Omental fat pad (tissue), 4 donors: ENCODE measurements around the gene XIRP1. TPM values are rescaled to one million over a fixed set of nuclear protein-coding genes. Genes with fewer than 3 reads are reported as not detected.

Experiments used
- ATAC-seq: fragments of 150-250 bp; one replicate; pipeline ENCODE4 v1.9.1; 2016; ENCODE audit warnings: mild to moderate bottlenecking, moderate library complexity; ENCODE audit not compliant: low FRiP score
- DNase-seq: peaks from one replicate; pipeline ENCODE4 v3.0.0-alpha.2; 2019; ENCODE audit warnings: low spot score
- total RNA-seq, 4 donors: library from RNA; depleted of rRNA; stranded (reverse); fragments of >200 nt; gene quantifications; one replicate each; pipeline ENCODE4 v1.1.0, GENCODE V29; 2016
- TF ChIP-seq, protein P1 (sequence below), 3 donors: fragments of 450-650 bp; IDR thresholded peaks; one replicate each; pipeline ENCODE4 v1.5.1; 2016 to 2017; ENCODE audit warnings: antibody characterized with exemption in 3 of 3, mild to moderate bottlenecking in 3 of 3, moderate library complexity in 2 of 3

The XIRP1 gene
- total RNA-seq, 4 donors from 2014 or later: 0.65 to 2.0 TPM; not detected in 2

DNA sequence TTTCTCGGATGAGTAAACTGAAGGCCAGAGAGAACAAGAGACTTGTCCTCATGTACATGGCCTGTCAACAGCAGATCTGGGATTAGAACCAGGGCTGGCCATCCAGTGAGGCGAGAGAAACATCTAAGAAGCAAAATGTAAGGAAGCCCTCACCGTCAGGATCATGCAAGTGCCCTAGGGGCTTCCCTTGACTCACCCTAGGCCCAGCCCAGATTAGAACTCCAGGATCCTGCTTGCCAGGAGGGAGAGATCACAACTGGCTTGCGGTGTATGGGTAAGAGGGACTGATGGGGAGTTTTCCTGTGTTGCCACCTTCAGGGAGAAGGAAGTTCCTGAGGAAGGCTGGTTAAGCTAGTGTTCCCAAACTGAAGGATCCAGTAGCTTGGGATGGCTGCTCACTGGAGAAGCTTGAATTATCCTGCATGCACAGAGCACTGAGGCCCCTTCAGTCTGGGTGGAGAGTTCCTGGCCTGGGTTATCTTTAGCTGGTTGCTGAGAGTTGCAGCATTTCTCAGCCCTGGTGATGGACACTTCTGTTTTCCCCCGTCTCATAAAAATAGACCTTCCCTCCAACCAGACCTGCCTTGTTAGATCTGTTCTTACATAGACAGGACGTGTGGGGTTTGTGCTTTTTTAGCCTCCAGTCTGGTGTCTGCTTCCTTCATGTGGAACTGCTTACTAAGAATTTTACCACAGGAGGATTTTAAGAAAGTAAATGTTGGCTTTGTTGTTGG is 28.2 kb upstream of the XIRP1 start:
- DNase-seq (no peak), ATAC-seq (no peak)
- TF ChIP-seq, protein P1, sequence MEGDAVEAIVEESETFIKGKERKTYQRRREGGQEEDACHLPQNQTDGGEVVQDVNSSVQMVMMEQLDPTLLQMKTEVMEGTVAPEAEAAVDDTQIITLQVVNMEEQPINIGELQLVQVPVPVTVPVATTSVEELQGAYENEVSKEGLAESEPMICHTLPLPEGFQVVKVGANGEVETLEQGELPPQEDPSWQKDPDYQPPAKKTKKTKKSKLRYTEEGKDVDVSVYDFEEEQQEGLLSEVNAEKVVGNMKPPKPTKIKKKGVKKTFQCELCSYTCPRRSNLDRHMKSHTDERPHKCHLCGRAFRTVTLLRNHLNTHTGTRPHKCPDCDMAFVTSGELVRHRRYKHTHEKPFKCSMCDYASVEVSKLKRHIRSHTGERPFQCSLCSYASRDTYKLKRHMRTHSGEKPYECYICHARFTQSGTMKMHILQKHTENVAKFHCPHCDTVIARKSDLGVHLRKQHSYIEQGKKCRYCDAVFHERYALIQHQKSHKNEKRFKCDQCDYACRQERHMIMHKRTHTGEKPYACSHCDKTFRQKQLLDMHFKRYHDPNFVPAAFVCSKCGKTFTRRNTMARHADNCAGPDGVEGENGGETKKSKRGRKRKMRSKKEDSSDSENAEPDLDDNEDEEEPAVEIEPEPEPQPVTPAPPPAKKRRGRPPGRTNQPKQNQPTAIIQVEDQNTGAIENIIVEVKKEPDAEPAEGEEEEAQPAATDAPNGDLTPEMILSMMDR (IDR thresholded peaks at IDR 0.05): no peak

DNA sequence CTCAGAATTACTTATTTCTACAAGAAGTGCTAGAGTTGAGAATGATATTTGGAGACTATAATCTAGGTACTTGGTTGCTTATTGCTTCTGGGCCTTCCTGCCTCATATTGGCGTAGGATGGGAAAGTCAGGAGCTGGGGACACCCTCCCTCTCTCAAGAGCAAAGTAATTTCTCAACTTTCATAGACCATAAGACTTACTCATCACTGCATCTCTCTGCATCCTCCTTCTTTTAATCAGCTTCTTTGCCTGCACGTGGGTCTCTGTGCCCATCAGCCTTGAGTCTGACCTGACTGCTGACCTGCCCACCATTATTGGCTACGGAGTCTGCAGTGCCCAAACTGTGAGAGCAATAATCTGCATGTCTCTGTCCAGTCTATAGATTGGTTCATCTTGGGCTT is 27.3 kb upstream of the XIRP1 start:
- TF ChIP-seq, protein P1 (IDR thresholded peaks at IDR 0.05): no peak
- ATAC-seq (no peak), DNase-seq (no peak)

DNA sequence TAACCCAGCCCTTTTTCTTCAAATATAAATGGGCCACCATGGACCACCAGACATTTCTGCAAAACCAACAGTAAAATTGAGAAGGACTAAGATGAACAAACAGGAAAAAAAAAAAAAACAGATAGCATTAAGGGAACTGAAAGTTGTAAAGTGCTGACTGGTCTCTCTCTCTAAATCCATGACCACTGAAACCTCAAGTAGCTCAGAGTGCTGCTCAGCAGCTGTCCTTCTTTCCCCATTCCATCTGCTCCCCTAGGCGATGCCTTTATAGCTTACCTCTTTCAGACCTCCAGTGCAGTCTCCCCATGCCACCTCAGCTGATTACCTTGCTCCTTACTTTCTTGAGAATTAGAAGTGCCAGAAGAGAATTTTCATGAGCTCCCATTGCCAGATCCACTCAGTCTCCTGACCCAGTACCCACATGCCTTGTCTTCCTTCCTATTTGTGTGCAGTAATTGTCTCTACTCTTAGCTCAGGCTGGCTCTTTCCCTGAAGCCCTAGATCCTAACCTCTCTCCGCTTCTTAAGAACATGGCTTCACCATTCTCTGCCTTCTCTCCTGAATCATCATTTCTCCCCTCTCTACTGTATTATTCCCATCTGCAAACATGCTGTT is 23.9 kb upstream of the XIRP1 start:
- ATAC-seq (no peak), DNase-seq (no peak)
- TF ChIP-seq, protein P1 (IDR thresholded peaks at IDR 0.05): no peak

DNA sequence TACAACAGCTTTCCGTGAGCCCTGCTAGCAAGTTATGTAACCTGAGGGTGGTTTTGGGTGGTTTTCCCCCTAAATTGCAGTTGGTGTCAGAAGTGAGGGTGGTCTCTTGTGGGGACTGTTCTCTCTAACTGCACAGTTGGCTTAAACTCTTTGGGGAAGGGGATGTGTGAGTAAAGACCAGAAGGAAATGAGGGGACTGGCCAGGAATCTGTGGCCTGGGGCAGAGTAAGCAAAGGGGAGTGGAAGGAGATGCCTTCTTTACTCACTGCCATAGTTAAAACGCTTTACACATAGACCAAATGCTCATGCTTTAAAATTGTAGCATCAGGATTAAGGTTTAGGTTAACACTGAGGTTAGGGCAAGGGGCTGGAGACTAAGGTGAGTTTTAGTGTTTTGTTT is 21.2 kb upstream of the XIRP1 start:
- TF ChIP-seq, protein P1 (IDR thresholded peaks at IDR 0.05): no peak
- DNase-seq (no peak), ATAC-seq (no peak)

DNA sequence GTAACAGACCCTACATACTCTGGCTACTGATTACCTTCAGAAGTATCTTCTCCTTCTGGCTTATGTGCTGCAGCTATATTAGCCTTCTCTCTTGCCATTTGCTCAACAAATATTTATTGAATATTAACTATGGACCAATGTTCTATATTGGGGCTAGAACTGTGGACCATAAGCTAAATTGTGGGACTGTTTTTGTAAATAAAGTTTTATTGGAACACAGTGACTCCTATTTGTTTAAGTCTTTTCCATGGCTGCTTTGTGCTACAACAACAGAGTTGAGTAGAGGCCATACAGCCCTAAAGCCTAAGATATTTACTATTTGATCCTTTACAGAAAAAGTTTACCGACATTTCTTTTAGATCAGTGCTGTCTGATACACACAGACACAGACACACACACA is 20.3 kb upstream of the XIRP1 start:
- ATAC-seq: no peak
- TF ChIP-seq, protein P1 (IDR thresholded peaks at IDR 0.05): no peak
- DNase-seq: no peak

DNA sequence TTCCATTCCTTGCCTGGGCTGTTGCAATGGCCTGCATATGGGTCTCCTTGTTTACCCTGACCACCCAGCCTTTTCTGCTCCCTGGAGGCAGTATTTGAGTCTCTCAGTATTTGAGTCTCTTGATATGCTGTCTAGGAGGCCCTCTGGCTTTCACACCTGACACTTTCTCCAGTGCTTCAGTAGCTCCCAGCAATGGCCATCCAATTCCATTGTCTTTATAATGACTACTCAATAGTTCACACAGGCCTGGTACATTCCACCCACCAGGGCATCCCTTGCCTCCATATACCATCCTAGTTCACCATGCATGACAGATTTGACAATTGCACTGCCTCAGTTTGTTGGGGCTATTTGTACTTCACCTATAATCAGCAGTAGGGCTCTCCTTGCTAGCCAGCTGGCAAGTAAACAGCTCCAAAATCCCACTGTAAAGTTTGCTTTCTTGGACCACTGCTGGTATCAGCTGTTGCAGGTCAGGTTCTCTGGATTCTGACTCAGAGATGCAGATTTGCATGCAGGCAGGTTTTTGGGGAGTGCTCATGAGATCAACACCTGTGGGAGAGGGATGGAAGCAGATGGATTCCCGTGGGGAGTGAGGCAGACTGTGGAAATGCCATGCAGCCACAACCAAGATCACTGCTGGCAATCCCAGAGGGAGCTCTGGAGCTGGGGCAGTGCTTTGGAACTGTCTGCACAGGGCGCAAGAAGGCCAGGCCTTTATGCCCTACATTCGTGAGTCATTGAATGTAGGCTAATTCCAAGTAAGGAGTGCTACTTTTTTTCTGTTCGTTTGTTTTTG is 19.1 kb upstream of the XIRP1 start:
- TF ChIP-seq, protein P1 (IDR thresholded peaks at IDR 0.05): no peak
- no peak for ATAC-seq
- no peak for DNase-seq
